Kidney epithelial cell (primary cell): Measurements from ENCODE around the gene ANK3. TPM values are rescaled to one million over a fixed set of nuclear protein-coding genes. Genes with fewer than 3 reads are reported as not detected.

Experiments used
- DNase-seq: peaks from one replicate; pipeline ENCODE4 v3.0.0-alpha.2; 2010; ENCODE audit warnings: low read depth
- H3K27me3 ChIP-seq: 2 replicates; pipeline ENCODE4 v1.6.0; 2011; ENCODE audit warnings: low read length; ENCODE audit not compliant: control insufficient read depth, insufficient read depth
- H3K36me3 ChIP-seq: 2 replicates; pipeline ENCODE4 v1.5.1; 2011; ENCODE audit warnings: low read length; ENCODE audit not compliant: control insufficient read depth, insufficient read depth
- H3K4me3 ChIP-seq: 2 replicates; pipeline ENCODE4 v1.5.1; 2011; ENCODE audit warnings: low read depth, mild to moderate bottlenecking, control low read depth, low read length
- total RNA-seq: library from RNA; depleted of rRNA; stranded (reverse); fragments of >200 nt; gene quantifications from 2 replicates; pipeline ENCODE4 v1.2.3, GENCODE V29; 2015
- TF ChIP-seq, protein P1 (sequence below): IDR thresholded peaks from 2 replicates; pipeline ENCODE4 v1.5.1; 2011; ENCODE audit warnings: mild to moderate bottlenecking, moderate library complexity, low read length, control low read depth, inconsistent platforms; ENCODE audit not compliant: insufficient read depth, poor library complexity, severe bottlenecking

The ANK3 gene
- total RNA-seq, 1 donor from 2014 or later: 14.8 TPM

DNA sequence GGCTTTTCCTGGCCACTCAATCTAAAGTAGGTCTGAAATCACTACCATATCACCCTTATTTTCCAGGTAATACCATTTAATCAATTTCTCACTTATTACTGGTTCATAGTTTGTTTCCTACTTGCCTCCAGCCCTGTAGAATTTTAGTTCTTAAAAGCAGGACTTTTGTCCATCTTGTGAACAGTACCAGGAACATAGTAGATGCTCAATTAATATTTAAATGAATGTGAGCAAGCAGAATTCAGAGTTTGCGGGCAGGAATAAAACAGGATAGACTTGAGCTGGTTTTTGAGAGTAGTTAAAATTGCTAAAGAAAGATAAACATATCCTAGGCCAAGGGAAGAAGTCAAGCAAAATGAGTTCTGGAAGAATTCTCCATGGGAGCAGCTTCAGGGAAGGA, 77.9 kb downstream of the ANK3 start:
- TF ChIP-seq, protein P1, sequence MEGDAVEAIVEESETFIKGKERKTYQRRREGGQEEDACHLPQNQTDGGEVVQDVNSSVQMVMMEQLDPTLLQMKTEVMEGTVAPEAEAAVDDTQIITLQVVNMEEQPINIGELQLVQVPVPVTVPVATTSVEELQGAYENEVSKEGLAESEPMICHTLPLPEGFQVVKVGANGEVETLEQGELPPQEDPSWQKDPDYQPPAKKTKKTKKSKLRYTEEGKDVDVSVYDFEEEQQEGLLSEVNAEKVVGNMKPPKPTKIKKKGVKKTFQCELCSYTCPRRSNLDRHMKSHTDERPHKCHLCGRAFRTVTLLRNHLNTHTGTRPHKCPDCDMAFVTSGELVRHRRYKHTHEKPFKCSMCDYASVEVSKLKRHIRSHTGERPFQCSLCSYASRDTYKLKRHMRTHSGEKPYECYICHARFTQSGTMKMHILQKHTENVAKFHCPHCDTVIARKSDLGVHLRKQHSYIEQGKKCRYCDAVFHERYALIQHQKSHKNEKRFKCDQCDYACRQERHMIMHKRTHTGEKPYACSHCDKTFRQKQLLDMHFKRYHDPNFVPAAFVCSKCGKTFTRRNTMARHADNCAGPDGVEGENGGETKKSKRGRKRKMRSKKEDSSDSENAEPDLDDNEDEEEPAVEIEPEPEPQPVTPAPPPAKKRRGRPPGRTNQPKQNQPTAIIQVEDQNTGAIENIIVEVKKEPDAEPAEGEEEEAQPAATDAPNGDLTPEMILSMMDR: no peak
- no peaks in the 10 kb centered on the region for H3K27me3 ChIP-seq
- H3K4me3 ChIP-seq: no peak overlapping the region
- no peaks in the 10 kb centered on the region for H3K36me3 ChIP-seq
- no peak for DNase-seq

DNA sequence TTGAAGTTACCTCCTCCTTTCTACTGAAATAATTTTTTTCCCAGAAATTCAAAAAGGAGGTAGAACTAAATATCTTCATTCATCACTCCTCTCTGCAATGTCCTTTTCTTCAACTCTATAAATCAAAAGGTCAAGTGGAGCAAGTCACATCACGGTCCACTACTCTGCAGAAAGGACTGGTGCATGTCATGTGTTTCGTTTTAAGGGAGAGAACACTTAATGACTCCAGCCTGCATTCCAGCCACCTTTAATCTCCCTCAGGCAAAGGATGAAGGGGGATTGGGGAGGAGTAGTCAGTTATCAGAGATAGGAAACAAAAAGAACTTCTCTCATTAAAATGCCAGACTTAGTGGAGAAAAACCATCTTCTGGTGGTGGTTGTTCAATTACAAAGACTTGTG, 78.9 kb downstream of the ANK3 start:
- TF ChIP-seq, protein P1: no peak
- H3K27me3 ChIP-seq: no peaks in the 10 kb centered on the region
- no peak for DNase-seq

DNA sequence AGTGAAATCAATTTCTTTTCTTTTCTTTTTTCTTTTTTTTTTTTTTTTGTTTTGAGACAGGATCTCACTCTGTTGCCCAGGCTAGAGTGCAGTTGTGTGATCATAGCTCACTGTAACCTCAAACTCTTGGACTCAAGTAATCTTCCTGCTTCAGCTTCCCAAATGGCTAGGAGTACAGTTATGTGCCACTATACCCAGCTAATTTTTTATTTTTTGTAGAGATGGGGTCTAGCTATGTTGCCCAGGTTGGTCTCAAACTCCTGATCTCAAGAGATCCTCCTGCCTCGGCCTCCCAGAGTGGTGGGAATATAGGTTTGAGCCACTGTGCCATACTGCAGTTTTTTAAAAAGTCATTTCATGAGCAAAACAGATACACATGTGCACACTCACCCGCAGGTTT, 79.8 kb downstream of the ANK3 start:
- Histone ChIP-seq H3K27me3 (no peaks in the 10 kb centered on the region), H3K36me3 (no peaks in the 10 kb centered on the region), H3K4me3 (no peak overlapping the region)
- DNase-seq: no peak
- TF ChIP-seq, protein P1: no peak

More for the DNA sequence above, 78.9 kb downstream of the ANK3 start:
- H3K4me3 ChIP-seq: no peak overlapping the region
- H3K36me3 ChIP-seq: no peaks in the 10 kb centered on the region

DNA sequence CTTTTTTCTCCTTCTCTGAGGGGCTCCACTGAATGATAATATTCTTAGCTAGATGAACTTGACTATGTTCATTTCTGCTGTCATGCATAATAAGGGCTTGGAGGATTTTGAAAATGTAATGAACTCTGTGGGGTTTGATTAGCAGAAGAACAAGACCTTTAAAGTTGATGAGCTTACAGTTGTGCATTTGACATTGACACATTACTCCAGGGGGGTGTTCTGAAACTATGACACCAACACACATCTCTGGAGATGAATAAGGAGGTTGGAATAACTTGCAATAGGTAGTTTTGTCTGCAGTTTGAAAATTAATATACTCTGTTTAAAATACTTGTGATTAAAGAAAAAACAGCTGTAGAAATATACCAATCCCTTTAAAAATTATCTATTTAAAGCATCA, 80.3 kb downstream of the ANK3 start:
- TF ChIP-seq, protein P1: no peak

DNA sequence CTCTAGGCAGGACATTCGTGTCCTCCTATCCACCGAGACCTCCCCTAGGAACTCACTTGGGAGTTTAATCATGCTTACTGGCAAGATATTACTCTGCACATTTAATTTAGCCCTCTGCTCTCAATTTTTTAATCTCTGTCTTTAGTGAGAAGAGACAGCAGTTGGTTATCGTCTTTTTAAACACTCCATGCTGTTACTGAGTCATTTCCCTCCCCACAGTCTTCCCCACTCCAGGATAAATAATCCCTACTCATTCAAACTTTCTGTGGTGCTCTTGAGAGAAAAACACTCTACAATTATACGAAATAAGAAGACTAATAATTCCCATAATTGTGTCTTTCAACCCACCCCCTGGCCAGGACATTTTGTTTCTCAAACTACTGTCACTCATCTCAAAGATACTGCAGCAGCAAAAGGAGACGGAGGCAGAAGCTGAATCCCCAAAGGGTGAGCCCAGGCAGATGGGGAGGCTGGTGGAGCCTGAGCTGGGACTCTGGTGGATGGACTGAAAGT, 84.2 kb downstream of the ANK3 start:
- Histone ChIP-seq H3K27me3 (no peaks in the 10 kb centered on the region), H3K36me3 (no peaks in the 10 kb centered on the region), H3K4me3 (no peak overlapping the region)
- TF ChIP-seq, protein P1: no peak
- DNase-seq: no peak

More for the DNA sequence above, 80.3 kb downstream of the ANK3 start:
- no peak overlapping the region for H3K4me3 ChIP-seq
- H3K36me3 ChIP-seq: no peaks in the 10 kb centered on the region
- no peak for DNase-seq
- H3K27me3 ChIP-seq: no peaks in the 10 kb centered on the region

DNA sequence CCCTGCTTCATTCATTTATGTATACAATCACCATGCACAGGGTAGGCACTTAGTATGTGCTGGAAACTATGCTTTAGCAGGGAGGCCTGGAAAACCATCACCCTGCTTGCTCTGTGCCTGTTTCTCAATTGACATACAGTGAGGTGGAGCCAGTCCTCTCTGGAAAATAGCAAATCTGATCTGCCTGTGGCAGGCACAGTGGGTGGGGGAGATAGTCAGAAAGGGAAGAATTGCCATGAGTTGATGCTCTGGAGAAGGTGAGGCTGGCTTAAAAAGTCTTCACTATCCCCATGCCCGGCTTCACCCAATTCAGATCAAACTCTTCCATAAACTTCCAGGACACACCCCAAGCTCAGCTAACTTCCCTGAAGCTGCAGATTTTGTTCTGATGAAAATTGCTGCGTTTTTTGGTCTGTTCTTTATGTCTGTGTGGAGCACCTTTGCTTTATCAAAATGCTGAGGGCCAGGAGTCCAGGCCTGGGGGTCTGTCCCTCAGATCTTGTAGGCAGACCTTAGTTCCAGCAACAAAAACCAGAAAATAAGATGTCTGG, 84.8 kb downstream of the ANK3 start:
- TF ChIP-seq, protein P1: no peak
- Histone ChIP-seq H3K36me3 (no peaks in the 10 kb centered on the region), H3K4me3 (no peak overlapping the region), H3K27me3 (no peaks in the 10 kb centered on the region)
- DNase-seq: no peak
